OCI-LY3 (cell line): ENCODE measurements around the gene PDLIM5.

ENCODE experiments used
- H2AFZ ChIP-seq: fragments of 200-600, 300-600 bp; shearing (Covaris generic); 2 replicates; pipeline ENCODE4 v1.6.0; 2014; ENCODE audit warnings: antibody characterized with exemption, low read depth, low read length
- H3K27ac ChIP-seq: fragments of 200-600, 300-600 bp; sonication (generic); 2 replicates; pipeline ENCODE4 v1.5.1; 2014; ENCODE audit warnings: mild to moderate bottlenecking, low read length, moderate library complexity, mixed read lengths
- H3K27me3 ChIP-seq: fragments of 200-600, 300-600 bp; sonication (generic); 2 replicates; pipeline ENCODE4 v1.6.1; 2014; ENCODE audit warnings: low read depth, low read length, mixed read lengths
- H3K36me3 ChIP-seq: fragments of 200-600, 300-600 bp; sonication (generic); replicated peaks from 2 replicates; pipeline ENCODE3; 2014; ENCODE audit warnings: low read depth, low read length, mixed read lengths
- H3K4me1 ChIP-seq: fragments of 300-600, 200-600 bp; sonication (generic); 2 replicates; pipeline ENCODE4 v1.6.1; 2014; ENCODE audit warnings: low read length, mixed read lengths
- H3K4me2 ChIP-seq: fragments of 200-600, 300-600 bp; sonication (generic); 2 replicates; pipeline ENCODE4 v1.6.1; 2014; ENCODE audit warnings: low read length, mixed read lengths
- H3K4me3 ChIP-seq: fragments of 300-600, 200-600 bp; sonication (generic); 2 replicates; pipeline ENCODE4 v1.5.1; 2014; ENCODE audit warnings: antibody characterized with exemption, mild to moderate bottlenecking, low read length, moderate library complexity
- H3K79me2 ChIP-seq: fragments of 300-600, 200-600 bp; shearing (Covaris generic); 2 replicates; pipeline ENCODE4 v1.6.1; 2014; ENCODE audit warnings: mild to moderate bottlenecking, low read length, mixed read lengths
- H3K9ac ChIP-seq: fragments of 300-600, 200-600 bp; shearing (Covaris generic); 2 replicates; pipeline ENCODE4 v1.6.0; 2014; ENCODE audit warnings: mild to moderate bottlenecking, low read length, moderate library complexity
- H3K9me3 ChIP-seq: fragments of 200-600, 300-600 bp; shearing (Covaris generic); 2 replicates; pipeline ENCODE4 v1.6.1; 2014; ENCODE audit warnings: low read length, mixed read lengths; ENCODE audit not compliant: insufficient read depth
- H4K20me1 ChIP-seq: fragments of 200-600, 300-600 bp; sonication (generic); 2 replicates; pipeline ENCODE4 v1.6.1; 2016; ENCODE audit warnings: low read length, mixed read lengths; ENCODE audit not compliant: insufficient read depth
- CTCF ChIP-seq: fragments of 200-600, 300-600 bp; sonication (generic); IDR thresholded peaks from 2 replicates; pipeline ENCODE4 v1.5.1; 2014; ENCODE audit warnings: antibody characterized with exemption, low read length, low read depth
- EZH2phosphoT487 ChIP-seq: fragments of 200-600 bp; shearing (Covaris generic); IDR thresholded peaks from 2 replicates; pipeline ENCODE4 v1.6.1; 2018; ENCODE audit warnings: antibody characterized with exemption, mixed run types, low read depth

Gene PDLIM5

DNA sequence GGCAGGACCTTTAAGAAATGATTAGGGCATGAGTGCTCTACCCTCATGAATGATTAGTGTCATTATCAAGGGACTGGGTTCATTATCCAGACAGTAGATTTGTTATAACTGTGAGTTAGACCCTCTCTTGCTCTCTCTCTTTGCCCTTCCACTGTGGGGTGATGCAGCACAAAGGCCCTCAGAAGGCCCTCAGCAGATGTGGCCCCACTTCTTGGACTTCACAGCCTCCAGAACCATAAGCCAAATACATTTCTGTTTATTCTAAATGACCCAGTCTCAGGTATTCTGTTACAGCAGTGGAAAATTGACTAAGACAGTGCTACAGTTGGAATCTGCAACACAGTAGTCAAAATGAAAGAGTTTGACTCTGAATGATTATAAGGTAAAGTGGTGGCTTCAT is 17.2 kb upstream of the PDLIM5 start:
- Histone ChIP-seq H4K20me1 (no peaks in the 10 kb centered on the region), H3K4me2 (no peak overlapping the region), H3K36me3 (no peaks in the 10 kb centered on the region), H3K9me3 (no peaks in the 10 kb centered on the region), H3K4me3 (no peak overlapping the region), H2AFZ (no peak overlapping the region), H3K4me1 (no peaks in the 10 kb centered on the region), H3K27ac (no peak overlapping the region), H3K9ac (no peak overlapping the region), H3K79me2 (no peaks in the 10 kb centered on the region), H3K27me3 (no peaks in the 10 kb centered on the region)
- no peak for TF ChIP-seq CTCF
- TF ChIP-seq EZH2phosphoT487: no peak

- H3K4me2 ChIP-seq: no peak overlapping the region
- no peaks in the 10 kb centered on the region for H3K36me3 ChIP-seq
- H3K79me2 ChIP-seq: no peaks in the 10 kb centered on the region
- H3K27me3 ChIP-seq: no peaks in the 10 kb centered on the region
- H3K9me3 ChIP-seq: no peaks in the 10 kb centered on the region
- no peak overlapping the region for H3K27ac ChIP-seq
- no peaks in the 10 kb centered on the region for H3K4me1 ChIP-seq
- TF ChIP-seq EZH2phosphoT487 (no peak), CTCF (no peak)
- no peak overlapping the region for H3K4me3 ChIP-seq
- H3K9ac ChIP-seq: no peak overlapping the region
- H2AFZ ChIP-seq: no peak overlapping the region
- H4K20me1 ChIP-seq: no peaks in the 10 kb centered on the region
Observed at GRCh38 chr4:94435874-94436273, 15.9 kb upstream of the PDLIM5 start.

GRCh38 chr4:94436512-94436911 is 15.2 kb upstream of the PDLIM5 start:
- no peak overlapping the region for H3K9ac ChIP-seq
- no peak overlapping the region for H3K4me2 ChIP-seq
- no peaks in the 10 kb centered on the region for H3K79me2 ChIP-seq
- H3K36me3 ChIP-seq: no peaks in the 10 kb centered on the region
- H4K20me1 ChIP-seq: no peaks in the 10 kb centered on the region
- no peak overlapping the region for H2AFZ ChIP-seq
- H3K27me3 ChIP-seq: no peaks in the 10 kb centered on the region
- H3K4me3 ChIP-seq: no peak overlapping the region
- no peak overlapping the region for H3K27ac ChIP-seq
- H3K4me1 ChIP-seq: no peaks in the 10 kb centered on the region
- H3K9me3 ChIP-seq: no peaks in the 10 kb centered on the region
- no peak for TF ChIP-seq CTCF
- no peak for TF ChIP-seq EZH2phosphoT487

GRCh38 chr4:94439606-94440005 is 12.1 kb upstream of the PDLIM5 start:
- Histone ChIP-seq H3K27me3 (no peaks in the 10 kb centered on the region), H3K36me3 (no peaks in the 10 kb centered on the region)
- TF ChIP-seq CTCF (no peak), EZH2phosphoT487 (no peak)

More at GRCh38 chr4:94439606-94440005, 12.1 kb upstream of the PDLIM5 start:
- no peaks in the 10 kb centered on the region for H3K79me2 ChIP-seq
- no peaks in the 10 kb centered on the region for H4K20me1 ChIP-seq
- H2AFZ ChIP-seq: no peak overlapping the region
- H3K4me3 ChIP-seq: no peak overlapping the region
- no peaks in the 10 kb centered on the region for H3K4me1 ChIP-seq
- no peak overlapping the region for H3K4me2 ChIP-seq
- H3K9me3 ChIP-seq: no peaks in the 10 kb centered on the region
- H3K9ac ChIP-seq: no peak overlapping the region
- H3K27ac ChIP-seq: no peak overlapping the region
